GM12878 (cell line): ENCODE data around the gene ACOX1. TPM values are rescaled to one million over a fixed set of nuclear protein-coding genes. Genes with fewer than 3 reads are reported as not detected.

Source experiments
- ATAC-seq: fragments of 200-7000 bp; cut with Tn5 transposase; 3 replicates; pipeline ENCODE4 v1.9.1; 2020; ENCODE audit warnings: mild to moderate bottlenecking, moderate library complexity
- BruUV-seq: library from RNA; stranded (reverse); fragments of 400-500 nt; replicated peaks from 2 replicates; lab custom pipeline; 2021; lab: Mats Ljungman, UMichigan
- CTCF ChIA-PET: fragments of 300-600 bp; sonication (Branson Sonifier 250); formaldehyde crosslinking; extraction: SDS; loops from one replicate; lab custom pipeline; 2021; ENCODE audit warnings: inconsistent platforms; lab: Yijun Ruan, JAX
- POLR2A ChIA-PET: fragments of 350-600 bp; formaldehyde crosslinking; extraction: SDS; loops from one replicate; lab custom pipeline; 2021; ENCODE audit warnings: inconsistent platforms; lab: Charles Lee
- RAD21 ChIA-PET: fragments of 300-600 bp; sonication (Branson Sonifier 250); formaldehyde crosslinking; loops from one replicate; lab custom pipeline; 2023; ENCODE audit warnings: antibody characterized with exemption; ENCODE audit not compliant: unreplicated experiment; lab: Charles Lee
- SMC1A ChIA-PET: fragments of 300-600 bp; sonication (Branson Sonifier 250); formaldehyde crosslinking; loops from one replicate; lab custom pipeline; 2023; ENCODE audit not compliant: unreplicated experiment, uncharacterized antibody; lab: Charles Lee
- DNase-seq: peaks from one replicate; pipeline ENCODE4 v3.0.0-alpha.2; 2011; ENCODE audit warnings: low read depth, low spot score
- FAIRE-seq: peaks from 3 replicates; lab custom pipeline; 2011; peaks lifted over from hg19 to GRCh38; lab: Jason Lieb, UNC
- H2AFZ ChIP-seq: 2 replicates; pipeline ENCODE4 v1.6.0; 2011; ENCODE audit warnings: low read depth, low read length, control low read depth; ENCODE audit not compliant: control insufficient read depth
- H3K27ac ChIP-seq: 2 replicates; pipeline ENCODE4 v1.5.1; 2011; ENCODE audit warnings: control low read depth; ENCODE audit not compliant: control insufficient read depth, insufficient read depth
- H3K27me3 ChIP-seq, 2 experiments: replicated peaks in 1 of 2; 2 replicates each; pipeline versions ENCODE4 v1.6.0 to v1.6.1; 2011; ENCODE audit warnings: low read length in 1 of 2; ENCODE audit not compliant: control insufficient read depth in 2 of 2, insufficient read depth in 2 of 2
- H3K36me3 ChIP-seq, 2 experiments: 2 replicates each; pipeline ENCODE4 v1.5.1; 2011; ENCODE audit warnings: low read length in 1 of 2; ENCODE audit not compliant: control insufficient read depth in 2 of 2, insufficient read depth in 2 of 2
- H3K4me1 ChIP-seq: 2 replicates; pipeline ENCODE4 v1.6.1; 2011; ENCODE audit warnings: mild to moderate bottlenecking, low read length, moderate library complexity, mixed read lengths; ENCODE audit not compliant: control insufficient read depth, insufficient read depth
- H3K4me2 ChIP-seq: 2 replicates; pipeline ENCODE4 v1.6.0; 2011; ENCODE audit warnings: control low read depth; ENCODE audit not compliant: control insufficient read depth, insufficient read depth
- H3K4me3 ChIP-seq: fragments of 200-600 bp; sonication (generic); 2 replicates; pipeline ENCODE4 v1.5.1; 2016
- H3K79me2 ChIP-seq: 2 replicates; pipeline ENCODE4 v1.6.0; 2011; ENCODE audit warnings: low read length; ENCODE audit not compliant: control insufficient read depth, insufficient read depth
- H3K9ac ChIP-seq: 2 replicates; pipeline ENCODE4 v1.8.0; 2011; ENCODE audit warnings: low read length, control low read depth, mixed read lengths; ENCODE audit not compliant: control insufficient read depth, insufficient read depth
- H3K9me3 ChIP-seq: replicated peaks from 3 replicates; pipeline ENCODE4 v1.5.1; 2011; ENCODE audit warnings: mild to moderate bottlenecking, low read length; ENCODE audit not compliant: control insufficient read depth, insufficient read depth
- H4K20me1 ChIP-seq: 2 replicates; pipeline ENCODE4 v1.6.0; 2011; ENCODE audit not compliant: control insufficient read depth, insufficient read depth
- CBX3 ChIP-seq: fragments of 200-600 bp; sonication (generic); IDR thresholded peaks from 2 replicates; pipeline ENCODE4 v1.6.1; 2016; ENCODE audit warnings: low read depth, borderline replicate concordance
- CEBPB ChIP-seq, 2 experiments: fragments of 150-350 bp in 1 of 2; IDR thresholded peaks; 2 replicates each; pipeline ENCODE4 v1.6.1; 2012 to 2014; ENCODE audit warnings: low read depth in 2 of 2, low read length in 2 of 2, borderline replicate concordance in 1 of 2, inconsistent platforms in 1 of 2
- CTCF ChIP-seq, 3 experiments: IDR thresholded peaks in 2 of 3; conservative IDR thresholded peaks in 1 of 3; 2 replicates each; pipeline ENCODE4 v1.5.1; 2011; ENCODE audit warnings: low read depth in 3 of 3, low read length in 3 of 3, mild to moderate bottlenecking in 3 of 3, control low read depth in 2 of 3, moderate library complexity in 2 of 3, inconsistent platforms in 1 of 3, mixed read lengths in 1 of 3; ENCODE audit not compliant: control insufficient read depth in 2 of 3, insufficient read depth in 1 of 3; ENCODE audit errors: extremely low read depth in 1 of 3
- ESRRA ChIP-seq: IDR thresholded peaks from 2 replicates; pipeline ENCODE4 v1.6.1; 2012; ENCODE audit warnings: mild to moderate bottlenecking, low read length, improper control_type of control experiment
- HDAC6 ChIP-seq: fragments of 200-600 bp; sonication (generic); IDR thresholded peaks from one replicate; pipeline ENCODE4 v1.8.0; 2017; ENCODE audit warnings: antibody characterized with exemption; ENCODE audit not compliant: unreplicated experiment
- IRF5 ChIP-seq: fragments of 450-650 bp; IDR thresholded peaks from 2 replicates; pipeline ENCODE4 v1.6.1; 2017; ENCODE audit warnings: borderline replicate concordance
- LARP7 ChIP-seq: fragments of 450-650 bp; IDR thresholded peaks from 2 replicates; pipeline ENCODE4 v1.6.1; 2017; ENCODE audit warnings: mild to moderate bottlenecking
- PKNOX1 ChIP-seq: fragments of 450-650 bp; IDR thresholded peaks from 2 replicates; pipeline ENCODE4 v1.6.1; 2016; ENCODE audit warnings: mild to moderate bottlenecking
- ZNF217 ChIP-seq: fragments of 450-650 bp; IDR thresholded peaks from 2 replicates; pipeline ENCODE4 v1.6.1; 2017; ENCODE audit warnings: antibody characterized with exemption, mild to moderate bottlenecking
- ZNF687 ChIP-seq: fragments of 450-650 bp; IDR thresholded peaks from 2 replicates; pipeline ENCODE4 v1.6.1; 2017; ENCODE audit warnings: mild to moderate bottlenecking, moderate library complexity
- ZZZ3 ChIP-seq: IDR thresholded peaks from 2 replicates; pipeline ENCODE4 v1.6.1; 2011; ENCODE audit warnings: low read depth; ENCODE audit not compliant: control insufficient read depth, insufficient read length
- WGBS: methylation state at CpG from one replicate; pipeline ENCODE4 v1.1.6; 2016; ENCODE audit warnings: low lambda C conversion rate; ENCODE audit not compliant: insufficient replicate concordance, insufficient coverage; ENCODE audit errors: missing lambda C conversion rate; 5-methylcytosine and 5-hydroxymethylcytosine counted together
- in situ Hi-C: fragments of 300-500 bp; cut with MboI; formaldehyde crosslinking; loops from 9 replicates; pipeline ENCODE4 v1.14.3; 2018; ENCODE audit warnings: mixed read lengths
- intact Hi-C: fragments of 100-400 bp; cut with micrococcal nuclease; formaldehyde crosslinking; loops from one replicate; pipeline ENCODE4 v1.14.2; 2022; ENCODE audit not compliant: unreplicated experiment
- polyA plus RNA-seq, 11 experiments: library from polyadenylated mRNA; depleted of rRNA in 4 of 11; unstranded in 6 of 11; stranded (reverse) in 5 of 11; fragments of >200 nt; fragmentation: Nextera tagmentation in 4 of 11; fragmentation: Illumina TruSeq in 1 of 11; extraction: Ambion mirVana in 4 of 11; extraction: Trizol in 1 of 11; gene quantifications; 1 replicate in 1 of 11; 2 replicates in 10 of 11; pipeline versions ENCODE4 v1.2.1 to v1.2.3, GENCODE V29; 2011 to 2016; ENCODE audit warnings: inconsistent platforms in 2 of 11, missing spikeins in 2 of 11, low read depth in 1 of 11
- total RNA-seq, 4 experiments: library from RNA; depleted of rRNA in 3 of 4; stranded (reverse); fragments of >200 nt in 3 of 4; fragmentation: Illumina TruSeq in 1 of 4; extraction: Trizol in 1 of 4; gene quantifications; 2 replicates each; pipeline versions ENCODE4 v1.2.1 to v1.2.3, GENCODE V29; 2013 to 2021

ACOX1 gene
- total and polyA plus RNA-seq, 10 of the 15 experiments (the other 5 are each of a cell fraction or from before 2014, with no cell fraction given) = 6.5 to 26.2 (median 21.6) TPM

- H3K27me3 ChIP-seq = no peaks in the 10 kb centered on the region
- TF ChIP-seq CTCF (IDR thresholded peaks at IDR 0.05 in 2 of 3, conservative IDR thresholded peaks at IDR 0.05 in 1 of 3; ENCODE audit: control insufficient read depth in 2 of 3, extremely low read depth in 1 of 3, insufficient read depth in 1 of 3, low read depth in 3 of 3, low read length in 3 of 3) (no peak), HDAC6 (no peak), ZNF687 (no peak), PKNOX1 (no peak), ZZZ3 (no peak), CEBPB (IDR thresholded peaks at IDR 0.05; ENCODE audit: borderline replicate concordance in 1 of 2, low read depth in 2 of 2, low read length in 2 of 2) (no peak), ESRRA (no peak), ZNF217 (no peak), CBX3 (no peak), LARP7 (no peak), IRF5 (no peak)
- RAD21 ChIA-PET = no interaction called here
- no peak overlapping the region for H2AFZ ChIP-seq
- DNase-seq (no peak), ATAC-seq (no peak), FAIRE-seq (no peak)
- intact Hi-C loops (no loop called here), in situ Hi-C loops (no loop called here)
- H3K27ac ChIP-seq = no peak overlapping the region
- no peaks in the 10 kb centered on the region for H3K36me3 ChIP-seq
- no peak overlapping the region for H3K4me3 ChIP-seq
- SMC1A ChIA-PET = no interaction called here
- H4K20me1 ChIP-seq = no peaks in the 10 kb centered on the region
- no peaks in the 10 kb centered on the region for H3K4me1 ChIP-seq
- H3K4me2 ChIP-seq = no peak overlapping the region
- BruUV-seq = no TSS peak
- WGBS = 59% methylated on average over 9 of the region's 9 CpGs
- CTCF ChIA-PET = no interaction called here
- H3K79me2 ChIP-seq = no peaks in the 10 kb centered on the region
- no peaks in the 10 kb centered on the region for H3K9me3 ChIP-seq
- POLR2A ChIA-PET = no interaction called here
- no peak overlapping the region for H3K9ac ChIP-seq
Observed at GRCh38 chr17:76023900-76024237, 44.9 kb upstream of the ACOX1 start.
